ENCODE data around the gene A1BG.

The A1BG gene

DNA sequence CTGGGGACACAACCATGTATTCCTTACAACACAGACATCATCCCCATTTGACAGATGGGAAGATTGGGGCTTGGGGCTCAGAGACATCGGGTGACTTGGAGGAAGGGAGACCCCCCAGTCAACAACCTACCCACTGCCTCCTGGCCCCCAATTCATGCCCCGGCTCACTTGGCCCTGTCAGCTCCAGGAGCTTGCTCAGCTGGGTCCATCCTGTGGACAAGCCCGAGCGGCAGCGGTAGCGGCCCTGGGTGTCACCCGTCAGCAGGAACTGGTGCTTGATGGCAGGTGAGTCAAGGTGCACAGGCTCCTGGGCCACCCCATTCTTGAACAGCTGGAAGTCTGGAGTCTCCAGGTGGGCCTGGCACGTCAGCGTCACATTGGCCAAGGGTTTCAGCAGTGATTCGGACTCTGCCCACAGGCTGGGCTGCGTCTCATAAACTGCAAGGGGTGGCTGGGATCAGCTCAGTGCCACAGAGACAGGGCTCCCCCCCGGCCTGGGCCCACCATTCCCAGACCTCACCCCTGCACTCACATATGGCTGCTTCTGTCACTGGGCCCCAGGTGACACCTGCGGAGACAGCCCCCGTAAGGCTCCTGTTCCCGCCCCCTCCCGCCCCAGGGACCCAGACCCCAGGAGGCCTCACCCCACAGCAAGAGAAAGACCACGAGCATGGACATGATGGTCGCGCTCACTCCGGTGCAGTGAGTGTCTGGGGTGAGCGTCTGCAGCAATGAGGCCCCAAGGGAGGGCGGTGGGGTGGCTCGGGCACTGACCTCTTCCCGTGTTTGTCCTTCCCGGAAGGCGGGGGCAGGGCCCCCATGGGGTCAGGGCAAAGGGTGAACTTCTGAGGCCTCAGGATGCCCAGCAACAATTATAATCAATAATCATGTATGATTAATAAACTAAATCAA lies at the start of gene A1BG:
Gene A1BG (minus strand): TSS at position 733 of the 912 bp plus-strand sequence. CDS start 55 bp downstream, at position 678.
- no peak for DNase-seq

GRCh38 chr19:58401840-58402421 lies 48.6 kb upstream of the A1BG start:
- no peak for DNase-seq

DNA sequence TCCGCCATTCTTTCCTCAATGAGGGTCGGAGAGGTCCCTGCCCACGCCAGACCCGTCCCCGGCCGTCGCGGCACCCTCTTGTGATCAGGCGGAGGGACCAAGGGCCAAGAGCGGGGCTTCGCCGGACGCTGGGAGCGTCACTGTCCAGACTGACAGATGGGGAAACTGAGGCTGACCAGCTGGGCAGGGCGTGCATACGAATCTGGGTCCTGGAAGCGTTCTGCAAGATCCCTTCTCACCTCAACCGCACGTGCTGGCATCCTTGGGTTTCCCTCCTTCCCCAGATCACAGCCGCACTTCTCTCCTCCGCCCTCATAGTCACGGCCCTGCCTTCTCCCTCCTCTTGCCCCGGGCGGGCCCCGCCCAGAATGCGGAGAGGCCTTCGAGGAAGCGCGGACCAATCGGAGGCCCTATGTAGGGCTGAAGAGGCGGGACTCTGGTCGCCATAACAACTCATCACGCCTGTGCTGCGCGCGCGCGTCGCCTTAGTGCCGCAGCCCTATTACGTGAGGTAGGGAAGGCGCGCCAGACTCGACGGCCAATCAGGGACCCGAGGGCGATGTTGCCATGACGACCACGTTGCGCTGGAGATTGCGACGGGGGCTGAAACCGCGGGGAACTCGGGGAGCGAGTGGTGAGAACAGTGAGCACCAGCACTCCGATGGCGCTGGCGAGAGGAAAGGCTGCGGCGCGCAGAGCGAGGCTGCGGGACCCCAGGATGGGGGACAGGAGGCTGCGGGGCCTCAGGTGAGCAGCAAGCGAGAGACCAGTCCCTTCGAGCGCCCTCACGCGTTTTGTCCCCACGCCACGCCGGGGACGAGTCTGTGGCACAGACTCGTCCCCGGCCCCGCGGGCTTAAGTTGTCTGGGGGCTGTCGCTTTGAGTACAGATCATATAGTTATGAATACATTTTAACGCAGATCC lies 47.9 kb upstream of the A1BG start:
- DNase-seq, result peak; percentile 48 to 100 (median 98)

DNA sequence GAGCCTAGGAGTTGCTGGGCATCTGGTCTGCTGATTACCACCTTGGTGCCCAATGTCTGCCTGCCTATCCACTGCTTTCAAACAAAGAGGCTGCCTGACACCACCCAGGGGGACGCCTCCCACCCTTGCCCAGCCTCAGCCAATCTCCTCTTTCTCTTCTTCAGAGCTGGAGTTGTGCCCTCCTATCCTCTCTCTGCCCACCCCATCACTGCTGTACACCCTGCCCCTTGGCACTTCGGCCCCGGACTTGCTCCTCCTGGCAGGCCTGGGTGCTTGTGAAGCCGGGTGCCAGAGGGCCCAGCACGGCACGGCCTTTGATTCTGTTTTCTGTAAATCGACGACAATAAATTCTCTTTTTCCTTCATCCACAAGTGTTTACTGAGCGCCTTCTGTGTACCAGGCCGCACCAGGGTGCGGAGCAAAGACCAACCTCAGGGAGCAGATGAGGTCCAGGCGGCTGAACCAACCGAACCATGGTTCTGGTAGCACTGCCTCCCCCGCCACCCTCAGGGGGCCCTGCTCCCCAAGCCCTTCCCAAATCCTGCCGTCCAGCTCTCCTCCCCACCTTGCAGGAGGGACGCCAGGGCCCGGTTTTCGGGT lies 47.1 kb upstream of the A1BG start:
- DNase-seq, result peak in 27 of 51 donors; percentile 9 to 61 (median 36)

DNA sequence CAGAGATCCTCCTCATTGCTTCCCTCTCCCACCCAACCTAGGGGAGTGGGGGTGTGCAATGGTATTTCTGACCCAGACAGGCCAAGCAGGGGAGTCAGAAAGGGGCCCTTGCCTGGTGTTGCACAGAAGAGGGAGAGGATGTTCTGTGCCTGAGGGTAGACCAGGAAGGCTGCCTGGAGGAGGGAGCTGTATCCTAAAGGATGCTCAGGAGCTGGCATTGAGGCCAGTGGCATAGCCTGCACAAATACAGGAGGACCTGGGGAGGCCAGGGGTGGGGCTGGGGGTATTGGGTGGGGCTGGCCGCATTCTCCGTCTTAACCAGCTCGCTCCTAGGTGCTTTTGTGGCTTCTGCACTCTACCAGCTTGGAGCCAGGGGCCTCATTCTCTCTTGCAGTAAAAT lies 46.6 kb upstream of the A1BG start:
- no peak for DNase-seq

GRCh38 chr19:58398545-58398944 lies 45.3 kb upstream of the A1BG start:
- DNase-seq, result no peak

- no peak for DNase-seq
These were observed 44.8 kb upstream of the A1BG start for GRCh38 chr19:58398087-58398486.

GRCh38 chr19:58397533-58398037 lies 44.3 kb upstream of the A1BG start:
- DNase-seq, result no peak

GRCh38 chr19:58396691-58397532 lies 43.6 kb upstream of the A1BG start:
- no peak for DNase-seq

DNA sequence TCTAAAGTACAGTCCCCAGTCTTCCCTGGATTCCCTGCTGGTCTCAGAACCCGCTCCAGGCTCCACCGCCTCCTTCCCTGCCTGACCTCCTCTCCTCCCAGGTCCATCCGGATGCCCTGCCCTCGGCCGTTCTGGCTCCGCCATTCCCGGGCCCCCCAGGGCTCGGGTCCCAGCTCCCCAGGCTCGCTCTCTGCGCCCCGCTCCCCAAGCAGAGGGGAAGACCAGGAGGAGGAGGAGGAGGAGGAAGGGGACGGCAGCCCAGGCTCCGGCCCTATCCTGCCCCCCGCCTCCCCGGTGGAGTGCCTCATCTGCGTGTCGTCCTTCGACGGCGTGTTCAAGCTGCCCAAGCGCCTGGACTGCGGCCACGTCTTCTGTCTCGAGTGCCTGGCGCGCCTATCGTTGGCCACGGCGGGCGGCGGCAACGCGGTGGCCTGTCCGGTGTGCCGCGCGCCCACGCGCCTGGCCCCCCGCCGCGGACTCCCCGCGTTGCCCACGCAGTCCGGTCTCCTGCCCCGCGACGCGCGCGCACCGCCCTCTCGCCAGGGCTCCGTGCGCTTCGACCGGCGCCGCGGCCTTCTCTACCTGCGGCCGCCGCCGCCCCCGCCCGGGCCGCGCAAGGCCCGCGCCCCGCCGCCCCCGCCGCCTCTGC lies 42.8 kb upstream of the A1BG start:
- DNase-seq, result no peak

DNA sequence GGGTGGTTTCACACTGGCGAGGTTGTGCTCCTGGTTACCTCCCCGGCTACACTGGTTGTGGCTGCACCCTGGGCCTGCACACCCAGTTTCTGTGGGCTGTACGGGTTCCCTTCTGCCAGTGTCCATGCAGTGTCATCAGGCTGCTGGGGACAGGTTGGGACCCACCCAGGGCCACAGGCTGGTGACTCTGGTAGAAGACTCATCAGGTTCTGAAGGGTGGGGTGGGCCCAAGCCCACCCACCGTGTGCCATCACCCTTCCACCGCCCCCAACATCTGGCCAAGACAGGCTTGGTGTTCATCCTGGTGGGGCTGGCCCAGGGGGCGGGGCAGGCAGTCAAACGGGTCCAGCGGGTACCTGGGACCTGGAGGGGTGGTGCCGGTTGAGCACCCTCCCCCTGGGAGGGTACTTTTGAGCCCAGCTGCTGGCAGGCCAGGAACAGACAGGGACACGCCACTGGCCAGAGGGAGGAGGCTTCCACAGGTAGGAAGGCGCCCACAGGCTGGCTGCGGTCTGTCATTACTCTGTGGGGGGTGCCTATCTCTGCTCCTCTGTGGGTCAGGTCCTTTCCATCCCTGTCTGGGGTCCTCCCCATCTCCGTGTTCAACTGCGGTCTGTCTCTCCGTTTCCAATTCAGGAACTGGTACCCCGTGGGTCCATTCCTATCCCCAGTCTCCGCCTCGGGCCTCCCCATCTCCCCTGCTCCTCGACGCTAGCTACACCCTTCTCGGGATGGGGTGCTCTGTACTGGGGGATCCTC lies 42.1 kb upstream of the A1BG start, which contains the start of gene RNF225:
Gene RNF225 (plus strand): TSS at position 437 of the 759 bp plus-strand sequence. CDS start 434 bp downstream, outside the sequence.
- DNase-seq, result no peak

DNA sequence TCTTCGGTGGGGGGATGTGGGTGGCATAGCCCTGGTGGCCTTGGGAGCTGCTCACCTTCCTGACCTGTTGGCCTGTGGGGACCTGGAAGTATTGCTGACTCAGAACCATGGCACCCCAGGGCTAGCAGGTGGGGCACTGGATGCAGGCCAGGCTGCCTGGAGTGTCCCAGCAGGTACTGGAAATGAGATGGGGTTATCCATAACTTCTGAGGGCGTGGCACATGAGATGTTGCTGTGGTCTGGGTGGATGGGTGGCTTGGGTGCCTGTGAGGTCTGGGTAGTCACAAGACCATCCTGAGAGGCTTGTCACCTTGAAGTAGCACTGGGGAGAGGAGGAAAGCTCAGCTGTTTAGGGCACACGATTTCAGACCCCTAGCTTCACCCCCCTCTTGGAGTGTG lies 41.5 kb upstream of the A1BG start:
- DNase-seq, result no peak

- DNase-seq, result no peak
These were observed 40.4 kb upstream of the A1BG start for GRCh38 chr19:58393725-58394033.

GRCh38 chr19:58392945-58393724 lies 39.8 kb upstream of the A1BG start:
- DNase-seq, result no peak

DNA sequence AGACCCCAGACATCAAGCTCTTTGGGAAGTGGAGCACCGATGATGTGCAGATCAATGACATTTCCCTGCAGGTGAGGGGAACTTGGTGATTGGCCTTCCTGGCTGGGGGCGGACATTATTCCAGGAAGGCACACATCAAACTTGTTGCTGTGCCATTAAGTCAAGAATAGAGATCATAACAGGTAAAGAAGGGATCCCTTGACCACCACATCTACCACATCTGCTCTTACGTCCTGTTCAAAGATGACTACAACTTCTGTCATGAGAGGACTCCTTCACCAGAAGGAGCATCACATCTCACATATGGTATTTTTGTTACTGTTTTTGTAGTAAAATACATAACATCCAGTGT lies 34.9 kb upstream of the A1BG start:
- DNase-seq, result no peak

DNA sequence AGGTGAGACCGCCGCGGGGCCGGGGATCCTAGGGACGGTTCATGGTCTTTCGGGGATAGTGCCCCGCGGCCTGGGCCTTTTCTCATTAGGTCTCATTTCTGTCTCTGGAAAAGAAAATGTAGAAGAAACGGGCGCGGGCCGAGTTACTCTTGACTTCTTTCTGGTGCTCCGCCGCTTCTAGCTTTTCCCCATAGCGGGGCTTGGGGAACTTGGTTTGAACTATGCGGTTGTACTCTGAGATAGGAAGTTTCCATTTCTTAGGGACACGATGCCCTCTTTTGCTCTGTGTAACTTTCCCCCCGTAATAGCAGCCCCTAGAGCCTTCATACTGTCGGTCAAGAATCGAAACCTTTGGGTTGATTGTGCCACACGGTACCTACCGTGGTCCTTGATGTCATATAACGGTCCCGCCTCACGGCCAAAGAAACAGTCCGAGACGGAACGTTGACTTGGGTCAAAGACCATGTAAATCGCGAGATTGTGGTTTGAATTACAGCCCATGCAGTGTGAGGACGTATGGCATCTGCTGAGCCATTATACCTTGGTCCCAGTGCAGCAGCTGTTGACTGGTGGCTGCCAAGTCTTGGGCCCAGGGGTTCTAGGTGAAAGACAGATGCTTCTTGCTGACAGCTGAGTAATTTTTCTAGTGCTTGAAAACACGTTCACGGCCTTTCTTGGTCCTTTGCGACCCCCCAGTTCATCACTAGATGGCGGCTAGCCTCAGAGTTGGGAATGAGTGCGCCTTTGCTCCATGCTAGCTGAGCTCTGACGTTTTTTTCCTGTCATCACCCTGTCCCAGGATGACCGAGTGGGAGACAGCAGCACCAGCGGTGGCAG lies 34.3 kb upstream of the A1BG start:
- DNase-seq, result no peak
